ENCODE results near the gene BMPER.

Gene BMPER

DNA sequence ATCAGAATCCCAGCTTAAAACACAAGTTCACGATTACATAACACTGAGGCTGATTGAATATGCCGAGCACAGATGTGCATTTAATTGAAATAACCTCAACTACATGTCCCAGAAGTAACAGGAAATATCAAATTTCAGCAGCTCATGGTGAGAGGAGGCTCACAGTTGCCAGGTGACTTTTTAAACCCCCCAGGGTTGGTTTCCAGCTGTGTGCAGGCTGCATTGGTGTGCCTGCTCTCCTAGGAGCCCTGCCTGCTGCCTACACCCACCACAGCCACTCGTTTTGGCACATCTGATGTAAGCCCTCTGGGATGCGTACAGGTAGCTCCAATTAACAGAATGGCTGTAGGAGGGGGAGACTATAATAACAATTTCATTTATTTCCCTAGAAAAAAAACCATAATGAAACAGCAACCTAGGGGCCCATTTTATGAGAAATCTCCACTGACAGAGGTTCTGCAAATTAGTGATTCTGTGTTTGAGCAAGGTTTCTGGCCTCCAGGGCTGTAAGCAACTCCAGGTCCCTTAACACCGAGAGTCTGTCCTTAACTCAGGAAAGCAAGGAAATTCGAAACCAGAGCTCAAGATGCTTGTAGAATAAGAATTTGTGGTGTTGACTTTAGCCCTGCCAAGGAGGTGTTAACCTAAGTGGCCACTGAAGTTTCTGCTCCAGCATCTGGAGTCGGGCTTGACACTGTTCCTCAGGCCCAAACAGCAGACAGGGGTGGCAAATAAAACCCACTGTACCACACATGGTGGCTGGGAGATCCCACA, 161.9 kb downstream of the BMPER start:
- no peak for DNase-seq

DNA sequence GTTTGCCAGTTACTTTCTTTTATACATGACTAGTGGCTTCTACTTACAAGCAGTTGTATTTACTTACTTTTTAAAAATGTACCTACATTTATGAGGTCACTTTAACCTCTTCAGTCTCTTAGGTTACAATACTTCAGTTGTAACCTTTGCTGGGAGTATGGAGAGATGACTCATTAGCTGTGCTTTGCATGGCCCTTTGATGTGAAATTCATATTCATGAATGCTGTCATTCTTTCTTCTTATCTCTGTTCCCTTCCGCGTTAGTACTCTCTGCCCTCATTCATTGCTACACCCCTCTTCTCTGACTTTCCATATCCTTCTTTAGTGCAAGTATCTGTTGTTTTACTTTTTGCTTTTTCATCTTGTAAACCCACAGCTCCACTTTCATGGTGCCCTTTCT, 164.3 kb downstream of the BMPER start:
- DNase-seq = no peak

DNA sequence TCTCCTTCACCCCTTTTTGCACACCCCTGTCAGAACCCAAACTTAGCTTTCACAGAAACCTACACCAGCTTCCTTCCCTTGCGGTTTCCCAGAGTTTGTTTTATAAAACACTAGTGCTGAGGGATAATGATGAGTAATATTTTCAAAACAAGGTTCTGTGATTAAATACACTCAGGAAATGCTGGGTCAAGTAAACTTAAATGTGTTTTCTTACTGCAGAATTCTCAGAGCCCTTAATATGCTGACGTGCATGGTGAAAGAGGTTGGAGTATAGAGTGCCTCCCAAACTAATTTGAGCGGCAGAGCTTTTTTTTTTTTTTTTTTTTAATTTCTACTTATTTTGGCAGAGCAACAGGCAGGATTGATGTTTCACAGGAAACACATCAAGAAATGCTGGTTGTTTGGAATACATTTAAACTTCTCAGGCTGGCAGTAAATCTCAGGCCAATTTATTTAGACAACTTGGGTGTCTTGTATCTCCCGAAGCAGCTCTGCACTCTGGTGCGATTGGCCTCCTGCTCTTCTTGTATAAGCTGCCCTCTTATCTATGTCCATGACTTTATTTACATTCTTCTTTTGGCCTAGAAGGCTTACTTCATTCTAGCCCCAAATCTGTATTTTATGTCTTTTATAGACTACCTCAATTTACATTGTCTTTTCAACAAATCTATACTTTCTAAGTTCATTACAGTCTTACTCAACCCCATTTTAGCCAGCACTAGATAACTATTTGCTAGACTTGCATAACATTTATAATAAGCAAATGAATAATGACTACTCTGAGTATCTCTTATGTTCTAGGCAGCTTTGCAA, 165.4 kb downstream of the BMPER start:
- no peak for DNase-seq

DNA sequence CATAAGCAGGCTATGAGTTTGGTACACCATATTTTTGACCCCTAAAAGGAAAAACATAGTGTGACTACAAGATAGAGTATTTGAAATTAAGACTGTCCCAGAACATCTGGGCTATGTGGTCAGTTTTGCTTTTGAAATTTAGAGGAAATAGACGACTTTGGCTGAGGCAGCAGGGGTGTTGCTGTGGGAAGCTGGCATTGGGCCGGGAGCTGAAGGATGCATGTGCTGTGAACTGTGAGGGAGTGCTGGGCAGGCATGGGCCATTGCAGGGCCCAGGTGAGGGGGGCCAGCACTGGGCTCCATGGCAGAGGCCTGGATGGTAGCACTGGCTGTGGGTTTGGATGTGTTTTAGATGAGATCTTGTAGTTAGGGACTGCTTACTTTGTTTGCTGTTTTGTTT, 168.3 kb downstream of the BMPER start:
- no peak for DNase-seq

GRCh38 chr7:34074421-34074820, 169.1 kb downstream of the BMPER start:
- no peak for DNase-seq

GRCh38 chr7:34075523-34076370, 170.4 kb downstream of the BMPER start:
- DNase-seq = no peak

GRCh38 chr7:34077168-34077567, 171.8 kb downstream of the BMPER start:
- no peak for DNase-seq

DNA sequence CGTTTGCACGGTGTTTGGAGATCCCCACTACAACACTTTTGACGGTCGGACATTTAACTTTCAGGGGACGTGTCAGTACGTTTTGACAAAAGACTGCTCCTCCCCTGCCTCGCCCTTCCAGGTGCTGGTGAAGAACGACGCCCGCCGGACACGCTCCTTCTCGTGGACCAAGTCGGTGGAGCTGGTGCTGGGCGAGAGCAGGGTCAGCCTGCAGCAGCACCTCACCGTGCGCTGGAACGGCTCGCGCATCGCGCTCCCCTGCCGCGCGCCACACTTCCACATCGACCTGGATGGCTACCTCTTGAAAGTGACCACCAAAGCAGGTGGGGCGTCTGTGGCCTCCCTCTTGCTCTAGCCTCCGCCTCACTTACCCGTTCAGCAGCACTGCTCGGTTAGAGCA, 173.5 kb downstream of the BMPER start:
- DNase-seq = no peak

DNA sequence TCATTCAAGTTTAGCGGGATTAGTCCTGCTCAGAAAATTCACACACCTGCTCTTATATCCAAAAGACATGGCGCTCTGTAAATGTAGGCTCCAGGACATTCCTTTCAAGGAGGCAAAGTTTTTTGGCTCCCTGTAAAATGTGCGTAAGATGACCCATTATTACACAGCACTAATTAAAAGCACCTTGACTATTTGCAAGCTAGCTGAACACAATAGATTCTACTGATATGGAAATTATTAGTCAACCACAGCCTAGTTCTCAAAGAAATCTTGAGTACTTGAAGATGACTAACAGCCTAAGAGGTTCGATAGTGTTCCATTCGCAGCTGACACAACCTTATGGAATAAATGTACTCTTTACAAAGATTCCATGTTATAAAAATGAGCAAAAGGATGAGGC, 175.2 kb downstream of the BMPER start:
- DNase-seq = no peak

DNA sequence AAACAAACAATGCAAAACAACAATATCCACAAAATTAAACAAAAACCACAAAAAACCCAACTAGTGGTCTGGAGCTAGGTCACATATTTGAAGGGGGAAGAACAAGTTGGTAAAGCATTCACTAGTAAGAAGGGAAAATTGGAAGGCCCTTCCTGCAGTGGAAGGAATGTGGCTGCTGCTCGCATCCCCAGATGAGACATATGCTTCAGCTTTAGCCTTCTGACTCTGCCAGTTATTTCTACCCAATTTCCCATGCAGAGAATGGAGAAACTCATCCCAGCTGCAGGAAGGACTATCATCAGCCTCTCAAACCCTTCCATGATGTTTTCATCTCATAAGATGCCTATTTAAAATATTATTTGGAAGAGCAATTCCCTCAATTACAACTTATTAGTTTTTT, 176.6 kb downstream of the BMPER start:
- DNase-seq = no peak

GRCh38 chr7:34083440-34083839, 178.1 kb downstream of the BMPER start:
- no peak for DNase-seq

GRCh38 chr7:34084651-34085050, 179.3 kb downstream of the BMPER start:
- no peak for DNase-seq

- DNase-seq = no peak
Measured at GRCh38 chr7:34086064-34086463, 180.7 kb downstream of the BMPER start.

DNA sequence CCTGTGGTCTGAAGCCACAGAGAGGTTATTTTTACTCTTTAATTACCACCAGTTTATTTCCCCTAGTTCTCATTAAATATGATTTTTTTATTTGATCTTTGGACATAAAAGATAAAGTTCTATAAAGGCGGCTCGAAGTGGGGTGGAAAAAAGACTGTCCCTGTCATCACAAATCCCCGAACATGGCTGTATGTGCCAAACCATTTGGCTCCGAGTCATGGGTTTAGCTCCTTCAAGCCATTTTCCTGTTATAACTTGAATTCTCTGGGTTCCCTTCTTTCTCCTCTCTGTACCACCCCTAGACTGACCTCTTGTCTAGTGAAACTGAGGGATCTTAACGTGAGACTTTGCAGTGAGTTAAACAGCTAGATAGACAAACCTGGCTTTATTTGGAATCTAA, 181.6 kb downstream of the BMPER start:
- DNase-seq = no peak

DNA sequence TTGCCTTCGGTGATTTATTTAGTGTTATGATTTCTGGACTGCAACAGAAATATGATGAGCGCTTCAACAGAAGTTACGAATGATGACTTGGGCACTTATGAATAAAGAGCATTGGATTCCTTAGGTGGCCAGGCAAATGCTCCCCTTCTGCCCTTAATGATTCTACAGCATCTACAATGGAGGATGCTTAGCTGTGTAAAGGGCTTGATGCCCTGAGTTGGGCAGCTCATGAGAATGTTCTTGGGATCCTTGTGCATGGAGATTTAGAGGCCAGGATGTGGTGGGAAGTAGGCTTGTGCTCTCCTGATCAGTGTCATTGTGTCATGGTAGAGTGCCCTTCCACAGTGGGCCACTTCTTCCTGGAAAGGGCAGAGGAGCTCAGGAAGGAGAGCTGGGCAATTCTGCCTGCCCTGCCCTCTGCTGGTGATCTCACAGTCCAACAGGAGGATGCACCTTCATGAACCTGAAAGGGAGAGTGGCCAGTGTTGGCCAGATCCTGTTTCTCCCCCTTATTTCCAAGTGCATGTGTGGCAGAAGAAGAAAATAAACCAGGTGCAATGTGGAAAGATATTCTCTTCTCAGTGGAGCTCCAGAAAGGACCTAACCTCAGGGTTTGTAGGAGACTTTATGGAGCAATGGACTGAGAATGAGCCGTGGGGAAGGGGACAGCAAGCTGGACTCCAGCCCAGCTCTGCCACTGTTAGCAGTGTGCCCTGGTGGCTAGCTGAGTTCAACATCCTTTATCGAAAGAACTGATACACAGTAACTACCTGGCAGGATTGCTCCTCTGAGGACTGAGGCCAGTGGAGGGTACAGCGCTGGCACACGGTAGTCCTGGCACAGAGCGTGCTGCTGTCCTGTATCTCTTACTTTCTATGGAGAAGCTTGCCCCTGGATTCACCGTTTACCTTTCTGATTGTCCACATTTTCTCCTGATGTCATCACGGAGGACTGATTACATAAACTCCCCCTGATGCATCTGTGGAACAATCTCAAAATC, 182.9 kb downstream of the BMPER start:
- no peak for DNase-seq

DNA sequence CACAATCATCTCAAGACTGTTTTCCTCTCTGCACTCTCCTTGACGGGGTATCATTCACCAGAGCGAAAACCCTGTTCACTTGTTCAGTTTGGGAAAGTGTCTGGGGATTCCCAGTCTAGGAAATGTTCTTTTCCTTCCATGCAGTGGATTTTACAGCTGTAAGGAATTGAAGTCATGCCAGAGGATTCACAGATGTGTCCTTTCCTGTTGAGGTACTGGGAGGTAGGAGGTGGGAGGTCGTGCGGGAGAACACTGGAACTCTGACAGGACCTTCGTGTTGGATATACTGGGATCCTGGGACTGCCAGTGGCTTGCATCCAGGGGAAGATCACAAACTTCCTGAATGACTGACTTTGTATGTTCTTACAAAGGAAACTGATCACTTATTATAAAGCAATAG, 185.5 kb downstream of the BMPER start:
- DNase-seq = no peak

DNA sequence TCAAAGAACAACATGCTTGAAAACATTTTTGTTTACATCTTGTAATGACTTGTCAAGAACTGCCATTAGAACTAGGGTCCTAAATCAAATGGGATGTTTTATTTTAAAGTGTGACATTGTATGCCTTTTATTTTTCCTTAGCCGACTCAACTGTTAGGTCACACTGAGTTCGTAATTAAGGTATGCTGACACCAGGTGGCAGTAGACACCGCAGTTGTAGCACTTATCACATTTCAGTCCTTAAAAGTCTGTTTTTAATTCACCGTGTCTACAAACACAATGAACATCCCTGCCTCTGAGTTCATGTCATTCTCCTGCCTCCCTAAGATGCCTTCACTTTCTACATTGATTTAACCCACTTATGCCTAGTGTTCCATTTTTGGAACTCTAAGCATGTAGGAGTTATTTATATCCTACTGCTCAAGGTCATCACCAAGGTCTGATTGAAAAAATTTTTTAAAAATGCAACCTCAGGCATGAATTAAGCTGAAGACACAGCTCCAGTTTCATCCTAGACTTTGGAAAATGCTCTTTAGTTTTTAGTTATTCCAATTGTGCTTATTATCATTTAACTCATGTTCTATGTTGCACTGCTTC, 186.1 kb downstream of the BMPER start:
- no peak for DNase-seq

GRCh38 chr7:34093276-34093675, 187.9 kb downstream of the BMPER start:
- no peak for DNase-seq

GRCh38 chr7:34096198-34096651, 190.9 kb downstream of the BMPER start:
- no peak for DNase-seq

DNA sequence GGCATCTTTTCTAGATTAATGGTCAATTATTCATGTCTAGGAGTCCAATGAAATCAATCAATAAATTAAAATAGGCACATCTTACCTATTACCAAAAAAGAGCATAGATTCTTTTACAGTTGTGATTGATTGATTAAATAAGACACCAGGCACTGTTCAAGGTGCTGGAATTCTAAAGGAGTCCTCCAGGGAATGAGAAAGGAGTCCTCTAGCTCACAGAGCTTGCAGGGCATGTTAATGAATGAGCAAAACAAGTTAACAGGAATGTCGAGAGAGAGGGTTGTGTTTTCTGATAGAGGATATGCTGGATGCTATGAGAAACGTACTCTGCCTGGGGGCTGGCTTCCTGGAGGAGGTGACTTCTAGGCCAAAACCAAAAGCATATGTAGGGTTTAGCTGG, 191.4 kb downstream of the BMPER start:
- no peak for DNase-seq

GRCh38 chr7:34100661-34101060, 195.3 kb downstream of the BMPER start:
- no peak for DNase-seq

GRCh38 chr7:34104115-34104514, 198.8 kb downstream of the BMPER start:
- no peak for DNase-seq

Data from CD4-positive, alpha-beta T cell treated with Interleukin-17A for 4 hours (primary cell).